NCI-H510A (cell line): ENCODE data around the gene ACOXL.
A peak's percentile ranks its signal among the peaks of the same experiment; 100 is the strongest.
"Not testable (repeated sequence)": the region's sequence is repeated elsewhere in the genome, so short reads cannot be mapped to it uniquely, and the experiment has no call there.

Experiments used
- DNase-seq: peaks from one replicate; lab custom pipeline; 2025; lab: John Stamatoyannopoulos, UW

The ACOXL gene

GRCh38 chr2:110927526-110927925, 195.2 kb downstream of the ACOXL start:
- no peak for DNase-seq

GRCh38 chr2:110929528-110929927, 197.2 kb downstream of the ACOXL start:
- no peak for DNase-seq

- DNase-seq = no peak
Measured at GRCh38 chr2:110931648-110932047, 199.3 kb downstream of the ACOXL start.

- DNase-seq = no peak
Measured at GRCh38 chr2:110933420-110933819, 201.0 kb downstream of the ACOXL start.

- no peak for DNase-seq
Measured at GRCh38 chr2:110934948-110935347, 202.6 kb downstream of the ACOXL start.

GRCh38 chr2:110940376-110940910, 208.1 kb downstream of the ACOXL start:
- no peak for DNase-seq

GRCh38 chr2:110941226-110941625, 208.9 kb downstream of the ACOXL start:
- DNase-seq = no peak

- no peak for DNase-seq
Measured at GRCh38 chr2:110943070-110943634, 210.8 kb downstream of the ACOXL start.

GRCh38 chr2:110946902-110947301, 214.5 kb downstream of the ACOXL start:
- DNase-seq = no peak

GRCh38 chr2:110948027-110948674, 215.8 kb downstream of the ACOXL start:
- DNase-seq = peak; percentile 26

GRCh38 chr2:110950281-110950680, 217.9 kb downstream of the ACOXL start:
- no peak for DNase-seq

- no peak for DNase-seq
Measured at GRCh38 chr2:110955045-110955444, 222.7 kb downstream of the ACOXL start.

GRCh38 chr2:110955556-110955955, 223.2 kb downstream of the ACOXL start:
- DNase-seq = no peak

GRCh38 chr2:110957293-110957692, 224.9 kb downstream of the ACOXL start:
- DNase-seq = no peak

- DNase-seq = no peak
Measured at GRCh38 chr2:110958346-110959119, 226.2 kb downstream of the ACOXL start.

GRCh38 chr2:110959198-110959597, 226.8 kb downstream of the ACOXL start:
- no peak for DNase-seq

GRCh38 chr2:110960281-110960680, 227.9 kb downstream of the ACOXL start:
- no peak for DNase-seq

- DNase-seq = no peak
Measured at GRCh38 chr2:110960954-110961353, 228.6 kb downstream of the ACOXL start.

- not testable (repeated sequence) for DNase-seq
Measured at GRCh38 chr2:110961643-110962042, 229.3 kb downstream of the ACOXL start.

GRCh38 chr2:110969696-110970095, 237.3 kb downstream of the ACOXL start:
- no peak for DNase-seq

GRCh38 chr2:110970201-110970600, 237.8 kb downstream of the ACOXL start:
- no peak for DNase-seq

GRCh38 chr2:110971811-110972210, 239.4 kb downstream of the ACOXL start:
- no peak for DNase-seq

GRCh38 chr2:110973262-110973661, 240.9 kb downstream of the ACOXL start:
- DNase-seq = no peak
